GM04503 (cell line): ENCODE data around the gene PASK.

Source experiments
- DNase-seq: peaks from one replicate; pipeline ENCODE4 v3.0.0-alpha.2; 2012; ENCODE audit warnings: low read depth

Gene PASK

DNA sequence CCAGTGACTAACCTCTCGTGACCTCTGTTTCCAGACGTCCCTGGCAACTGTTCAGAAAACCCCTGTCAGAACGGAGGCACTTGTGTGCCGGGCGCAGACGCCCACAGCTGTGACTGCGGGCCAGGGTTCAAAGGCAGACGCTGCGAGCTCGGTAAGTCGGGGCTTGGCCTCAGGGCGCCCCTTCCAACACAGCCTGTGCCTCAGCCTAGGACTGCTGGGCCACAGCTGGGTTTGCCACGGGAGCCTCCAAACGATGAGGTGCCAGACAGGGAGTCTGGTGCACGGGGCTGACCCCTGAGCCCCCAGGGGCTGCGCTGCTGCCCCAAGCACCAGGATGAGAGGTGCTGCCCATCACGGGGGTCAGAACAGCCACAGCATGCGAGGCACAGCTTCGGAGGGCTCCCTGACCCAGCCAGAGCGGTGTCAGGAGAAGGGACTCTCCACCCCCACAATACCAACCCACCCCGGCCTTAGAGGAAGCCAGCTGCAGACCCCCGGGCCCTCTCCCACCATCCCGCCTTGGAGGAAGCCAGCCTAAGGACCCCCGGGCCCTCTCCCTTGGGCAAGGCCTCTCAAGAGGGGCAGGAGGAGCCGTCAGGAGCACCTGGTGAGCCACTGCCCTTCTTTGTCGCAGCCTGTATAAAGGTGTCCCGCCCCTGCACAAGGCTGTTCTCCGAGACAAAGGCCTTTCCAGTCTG is 67.5 kb downstream of the PASK start:
- DNase-seq = no peak

DNA sequence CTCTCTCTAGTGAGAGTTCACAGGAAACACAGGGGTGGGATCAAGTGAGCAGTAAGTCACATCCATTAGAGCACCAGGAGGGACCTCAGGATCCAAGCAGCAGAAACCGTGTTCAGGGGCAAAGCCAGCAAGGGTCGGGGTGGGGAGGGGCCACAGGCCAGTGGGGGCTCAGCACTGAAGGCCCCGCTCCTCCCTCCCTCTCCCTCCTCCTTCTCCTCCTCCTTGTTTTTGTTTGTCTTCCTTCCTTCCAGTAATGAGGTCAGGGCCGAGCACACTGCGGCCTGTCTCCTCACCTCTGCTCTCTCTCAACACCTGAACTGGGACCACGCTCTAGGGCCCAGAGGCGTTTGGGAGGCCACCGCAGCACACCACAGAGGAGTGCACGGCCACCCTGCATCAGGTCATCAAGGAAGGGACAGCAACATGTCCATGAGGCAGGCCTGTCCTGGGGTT is 68.1 kb downstream of the PASK start:
- DNase-seq = no peak

DNA sequence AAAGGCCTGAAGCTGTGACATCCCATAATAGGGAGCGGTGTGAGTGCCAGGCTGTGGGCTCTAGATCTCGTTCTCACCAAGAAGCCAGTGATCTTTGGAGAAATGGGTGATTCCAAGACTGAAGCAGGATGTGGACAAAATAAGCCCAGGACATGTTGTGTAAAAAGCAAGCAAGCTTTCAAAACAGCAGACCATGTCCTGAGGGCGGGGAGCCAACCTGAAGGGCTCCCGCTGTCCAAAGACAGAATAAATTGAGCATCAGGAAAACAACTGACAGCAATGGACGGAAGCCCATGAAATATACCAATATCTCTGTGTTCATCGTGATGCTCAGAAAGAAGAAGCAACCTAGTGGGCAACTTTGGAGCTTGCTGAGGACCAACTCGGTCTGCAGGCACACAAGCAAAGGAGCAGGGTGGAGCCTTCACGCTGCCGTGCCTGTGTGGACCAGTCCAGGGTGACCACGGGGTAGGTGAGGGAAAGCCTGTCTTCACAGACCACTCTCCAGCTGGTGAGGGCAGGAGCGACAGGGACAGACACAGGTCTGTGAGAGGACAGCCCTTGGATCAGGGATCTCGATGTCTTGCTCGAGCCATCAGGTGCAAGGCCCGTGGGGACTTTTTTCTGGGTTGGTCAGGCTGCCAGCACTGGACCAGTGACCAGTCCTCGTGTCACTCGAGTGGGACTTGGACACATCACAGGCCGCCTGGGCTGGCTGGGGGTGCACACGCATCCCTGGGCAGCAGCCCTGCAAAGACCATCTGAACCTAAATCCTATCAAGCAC is 68.7 kb downstream of the PASK start:
- DNase-seq = no peak

GRCh38 chr2:241074901-241075540 is 74.3 kb downstream of the PASK start:
- DNase-seq = no peak

- no peak for DNase-seq
Measured at GRCh38 chr2:241074065-241074818, 75.0 kb downstream of the PASK start.

- DNase-seq = no peak
Measured at GRCh38 chr2:241073166-241074064, 75.9 kb downstream of the PASK start.

- DNase-seq = no peak
Measured at GRCh38 chr2:241072553-241073165, 76.6 kb downstream of the PASK start.

DNA sequence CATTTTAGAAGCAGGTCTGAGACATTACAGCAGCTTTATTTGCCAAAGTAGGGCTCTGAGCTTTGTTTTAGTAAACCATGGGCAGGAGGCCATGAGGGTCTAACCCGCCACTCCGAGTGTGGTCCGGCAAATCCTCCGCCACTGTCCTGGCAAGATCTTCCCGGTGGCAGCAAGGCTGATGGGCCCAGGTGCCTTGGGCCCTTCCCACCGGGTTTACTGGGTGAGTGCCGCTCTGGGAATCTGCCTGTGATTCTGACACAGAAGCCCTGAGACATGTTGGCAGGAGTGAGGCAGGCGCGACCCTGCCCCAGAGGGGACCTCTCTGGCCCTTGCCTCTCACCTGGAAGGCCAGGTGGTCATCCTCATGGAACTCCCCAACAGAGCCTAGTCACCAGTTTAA is 77.1 kb downstream of the PASK start:
- no peak for DNase-seq

GRCh38 chr2:241071677-241072111 is 77.6 kb downstream of the PASK start:
- DNase-seq = no peak

DNA sequence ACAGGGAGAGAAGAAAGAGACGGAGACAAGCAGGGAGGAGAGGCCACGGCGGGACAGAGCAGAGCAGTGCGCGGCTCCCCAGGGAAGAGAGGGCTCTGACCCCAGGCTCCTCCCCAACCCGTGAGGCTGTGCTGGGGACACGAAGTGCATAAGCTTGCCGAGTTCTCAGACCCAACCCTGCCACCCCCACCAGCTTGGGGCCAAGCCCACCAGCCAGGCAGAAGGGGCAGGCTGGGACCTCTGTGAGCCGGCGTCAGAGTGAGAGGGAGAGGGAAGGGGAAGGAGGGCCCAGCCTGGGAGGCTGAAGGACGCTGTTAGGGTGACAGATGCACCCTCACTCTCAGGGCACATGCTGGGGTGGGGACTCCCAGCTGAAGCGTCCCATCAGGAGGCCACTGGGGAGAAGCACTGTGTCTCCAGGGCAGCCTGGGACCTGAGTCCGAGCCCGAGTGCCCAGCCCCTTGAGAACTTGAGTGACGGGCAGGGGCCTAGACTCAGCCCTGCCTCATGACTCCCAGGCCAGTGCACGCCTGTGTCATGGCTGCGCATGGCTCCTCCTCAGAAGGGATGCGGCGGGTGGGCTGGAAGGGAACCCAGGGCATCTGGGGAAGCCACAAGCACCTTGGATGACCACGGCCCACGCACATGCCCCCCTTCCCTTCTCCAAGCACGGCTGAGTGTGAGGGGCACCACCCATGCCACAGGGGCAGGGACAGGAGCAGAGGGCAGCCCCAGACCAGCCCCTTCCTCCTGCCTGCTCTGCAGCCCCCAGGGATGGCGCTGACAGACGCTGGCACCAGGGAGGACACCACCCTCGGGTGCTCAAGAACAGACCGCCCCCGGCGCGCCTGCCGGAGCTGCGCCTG is 78.2 kb downstream of the PASK start:
- no peak for DNase-seq

DNA sequence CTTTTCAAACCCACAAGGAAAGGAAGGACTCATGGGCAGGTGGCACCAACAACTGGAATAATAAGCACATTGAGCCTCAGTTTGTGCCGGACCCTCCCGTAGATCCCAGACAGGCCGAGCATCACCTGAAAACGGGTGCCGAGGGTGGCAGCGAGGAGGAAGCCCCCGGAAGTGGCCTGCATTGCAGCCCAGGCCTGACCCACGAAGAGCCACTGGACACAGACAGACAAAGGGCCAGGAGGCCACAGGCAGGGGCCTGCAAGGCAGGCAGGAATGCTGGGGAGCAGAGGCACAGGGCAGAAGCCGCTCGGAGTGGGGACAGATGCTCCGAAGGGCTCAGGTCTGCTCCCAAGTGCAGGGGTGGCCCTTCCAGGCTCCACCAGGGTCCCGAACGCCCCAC is 78.9 kb downstream of the PASK start:
- no peak for DNase-seq

DNA sequence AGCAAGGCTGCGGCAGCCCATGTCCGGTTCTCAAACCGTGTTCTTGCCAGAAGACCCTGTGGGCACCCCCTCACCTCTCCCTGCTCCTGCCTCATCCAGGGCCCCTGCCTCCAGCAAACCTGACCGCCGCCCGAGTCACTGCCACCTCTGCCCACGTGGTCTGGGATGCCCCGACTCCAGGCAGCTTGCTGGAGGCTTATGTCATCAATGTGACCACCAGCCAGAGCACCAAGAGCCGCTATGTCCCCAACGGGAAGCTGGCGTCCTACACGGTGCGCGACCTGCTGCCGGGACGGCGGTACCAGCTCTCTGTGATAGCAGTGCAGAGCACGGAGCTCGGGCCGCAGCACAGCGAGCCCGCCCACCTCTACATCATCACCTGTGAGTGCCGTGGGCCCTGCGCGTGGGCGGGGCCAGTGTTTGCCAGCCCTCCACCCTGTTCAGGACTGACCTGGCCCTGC is 79.4 kb downstream of the PASK start:
- DNase-seq = no peak

GRCh38 chr2:241068942-241069810 is 80.1 kb downstream of the PASK start:
- no peak for DNase-seq

DNA sequence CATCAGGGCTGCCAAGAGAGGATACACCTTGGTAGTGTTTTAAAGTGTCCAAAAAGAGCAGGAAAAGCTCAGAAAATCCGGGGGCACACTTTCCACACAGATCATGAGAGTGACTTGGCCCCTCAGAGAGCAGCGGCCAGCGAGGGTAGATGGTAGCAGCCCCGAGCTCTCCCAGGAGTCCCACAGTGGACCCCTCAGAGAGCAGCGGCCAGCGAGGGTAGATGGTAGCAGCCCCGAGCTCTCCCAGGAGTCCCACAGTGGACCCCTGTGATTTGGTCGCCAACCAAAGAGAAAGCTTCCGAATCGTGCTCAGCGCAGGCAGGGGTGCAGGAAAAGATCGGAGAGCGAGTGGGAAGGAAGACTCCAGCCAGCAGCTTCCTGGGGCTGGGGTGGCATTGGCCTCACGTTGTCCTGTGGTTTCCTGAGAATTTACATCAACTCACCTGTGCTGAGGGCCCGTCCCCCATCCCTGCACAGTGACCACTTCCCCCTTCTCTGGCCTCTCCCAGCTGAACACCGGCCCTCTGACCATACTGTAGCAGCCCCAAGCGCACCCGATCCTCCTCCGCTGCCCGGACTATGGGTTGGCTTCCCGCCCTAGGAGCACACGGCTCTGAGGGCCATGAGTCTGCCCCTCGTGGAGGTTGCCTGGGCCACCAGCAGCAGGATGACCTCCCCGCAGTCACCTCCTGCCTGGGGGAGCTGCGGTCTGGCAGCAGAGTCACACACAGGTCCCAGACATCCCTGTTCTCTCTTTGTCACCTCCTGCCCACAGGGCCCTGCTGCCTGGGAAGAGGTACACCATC is 80.9 kb downstream of the PASK start:
- no peak for DNase-seq

- no peak for DNase-seq
Measured at GRCh38 chr2:241067501-241068135, 81.7 kb downstream of the PASK start.

- no peak for DNase-seq
Measured at GRCh38 chr2:241066893-241067341, 82.4 kb downstream of the PASK start.
